ENCODE measurements around the gene PLXNA4. TPM values are rescaled to one million over a fixed set of nuclear protein-coding genes. Genes with fewer than 3 reads are reported as not detected.

The PLXNA4 gene
- total RNA-seq, 1 donor from 2014 or later, result 6.8 TPM

GRCh38 chr7:132240262-132240661, 336.0 kb downstream of the PLXNA4 start:
- DNase-seq, result no peak

GRCh38 chr7:132239422-132239994, 336.8 kb downstream of the PLXNA4 start:
- no peak for DNase-seq

- no peak for DNase-seq
Measured at GRCh38 chr7:132234711-132235110, 341.6 kb downstream of the PLXNA4 start.

GRCh38 chr7:132232406-132232805, 343.9 kb downstream of the PLXNA4 start:
- DNase-seq, result no peak

GRCh38 chr7:132230462-132230861, 345.8 kb downstream of the PLXNA4 start:
- no peak for DNase-seq

- no peak for DNase-seq
Measured at GRCh38 chr7:132228240-132228639, 348.0 kb downstream of the PLXNA4 start.

- DNase-seq, result no peak
Measured at GRCh38 chr7:132226957-132227290, 349.3 kb downstream of the PLXNA4 start.

- peak; percentile 79 for DNase-seq
Measured at GRCh38 chr7:132226046-132226956, 350.0 kb downstream of the PLXNA4 start.

GRCh38 chr7:132225216-132226030, 350.8 kb downstream of the PLXNA4 start:
- peak; percentile 69 for DNase-seq

GRCh38 chr7:132221356-132221755, 354.9 kb downstream of the PLXNA4 start:
- no peak for DNase-seq

GRCh38 chr7:132220060-132220459, 356.2 kb downstream of the PLXNA4 start:
- DNase-seq, result no peak

GRCh38 chr7:132218876-132219275, 357.4 kb downstream of the PLXNA4 start:
- DNase-seq, result no peak

GRCh38 chr7:132216847-132217525, 359.3 kb downstream of the PLXNA4 start:
- no peak for DNase-seq

- DNase-seq, result no peak
Measured at GRCh38 chr7:132214452-132214851, 361.8 kb downstream of the PLXNA4 start.

GRCh38 chr7:132213583-132213982, 362.7 kb downstream of the PLXNA4 start:
- no peak for DNase-seq

GRCh38 chr7:132211971-132212370, 364.3 kb downstream of the PLXNA4 start:
- no peak for DNase-seq

- no peak for DNase-seq
Measured at GRCh38 chr7:132210821-132211220, 365.4 kb downstream of the PLXNA4 start.

- no peak for DNase-seq
Measured at GRCh38 chr7:132207782-132208181, 368.5 kb downstream of the PLXNA4 start.

GRCh38 chr7:132207211-132207610, 369.1 kb downstream of the PLXNA4 start:
- DNase-seq, result no peak

- DNase-seq, result no peak
Measured at GRCh38 chr7:132206594-132206993, 369.7 kb downstream of the PLXNA4 start.

GRCh38 chr7:132205509-132205908, 370.8 kb downstream of the PLXNA4 start:
- no peak for DNase-seq

- no peak for DNase-seq
Measured at GRCh38 chr7:132203021-132203420, 373.2 kb downstream of the PLXNA4 start.
